GM23338 (cell line): Measurements from ENCODE around the gene RNF17. TPM values are rescaled to one million over a fixed set of nuclear protein-coding genes. Genes with fewer than 3 reads are reported as not detected.

ENCODE experiments used
- ATAC-seq: fragments of 200-7000 bp; cut with Tn5 transposase; 3 replicates; pipeline ENCODE4 v1.9.1; 2020
- DNase-seq: peaks from one replicate; pipeline ENCODE4 v3.0.0-alpha.2; 2015; ENCODE audit warnings: low spot score
- H2AFZ ChIP-seq: fragments of 200-600 bp; sonication (generic); 2 replicates; pipeline ENCODE4 v1.8.0; 2016; ENCODE audit warnings: antibody characterized with exemption, mild to moderate bottlenecking, moderate library complexity
- H3F3A ChIP-seq: fragments of 200-600 bp; sonication (generic); replicated peaks from 2 replicates; pipeline ENCODE4 v1.8.0; 2017; ENCODE audit warnings: antibody characterized with exemption, mixed run types, low read depth
- H3K27ac ChIP-seq: fragments of 200-600 bp; sonication (generic); 2 replicates; pipeline ENCODE4 v1.6.1; 2016; ENCODE audit warnings: low read depth
- H3K27me3 ChIP-seq: fragments of 200-600 bp; sonication (generic); 2 replicates; pipeline ENCODE4 v1.8.0; 2016; ENCODE audit warnings: mild to moderate bottlenecking, mixed run types, moderate library complexity; ENCODE audit not compliant: insufficient read depth
- H3K36me3 ChIP-seq: fragments of 200-600 bp; sonication (generic); 2 replicates; pipeline ENCODE4 v1.8.0; 2016; ENCODE audit warnings: mild to moderate bottlenecking; ENCODE audit not compliant: insufficient read depth
- H3K4me1 ChIP-seq: fragments of 200-600 bp; sonication (generic); 2 replicates; pipeline ENCODE4 v1.8.0; 2016; ENCODE audit warnings: mild to moderate bottlenecking, moderate library complexity; ENCODE audit not compliant: insufficient read depth
- H3K4me2 ChIP-seq: fragments of 200-600 bp; sonication (generic); 2 replicates; pipeline ENCODE4 v1.7.1; 2017; ENCODE audit warnings: mixed run types
- H3K4me3 ChIP-seq: fragments of 200-600 bp; sonication (generic); 2 replicates; pipeline ENCODE4 v1.6.1; 2016; ENCODE audit warnings: mixed run types
- H3K79me2 ChIP-seq: fragments of 200-600 bp; sonication (generic); replicated peaks from 2 replicates; pipeline ENCODE4 v1.8.0; 2017; ENCODE audit warnings: mild to moderate bottlenecking; ENCODE audit not compliant: insufficient read depth
- H3K9me2 ChIP-seq: fragments of 200-600 bp; sonication (generic); 2 replicates; pipeline ENCODE4 v1.8.0; 2017; ENCODE audit not compliant: insufficient read depth
- H4K20me1 ChIP-seq: fragments of 200-600 bp; sonication (generic); replicated peaks from 2 replicates; pipeline ENCODE4 v1.8.0; 2017; ENCODE audit warnings: mild to moderate bottlenecking; ENCODE audit not compliant: insufficient read depth
- H3K27ac Mint-ChIP-seq: 2 replicates; pipeline ENCODE4 v1.8.0; 2020; ENCODE audit warnings: inconsistent platforms, mild to moderate bottlenecking, moderate library complexity, mixed read lengths
- H3K27me3 Mint-ChIP-seq: 3 replicates; pipeline ENCODE4 v1.8.0; 2022; ENCODE audit warnings: low read depth, mild to moderate bottlenecking, moderate library complexity, mixed read lengths, inconsistent platforms; ENCODE audit not compliant: insufficient read depth, poor library complexity
- H3K36me3 Mint-ChIP-seq: 3 replicates; pipeline ENCODE4 v1.8.0; 2021; ENCODE audit warnings: low read depth, mild to moderate bottlenecking, inconsistent platforms, moderate library complexity, mixed read lengths
- H3K4me1 Mint-ChIP-seq: 3 replicates; pipeline ENCODE4 v1.8.0; 2020; ENCODE audit warnings: mild to moderate bottlenecking, inconsistent platforms, mixed read lengths
- H3K4me3 Mint-ChIP-seq: 3 replicates; pipeline ENCODE4 v1.8.0; 2021; ENCODE audit warnings: moderate library complexity, mild to moderate bottlenecking, inconsistent platforms, mixed read lengths
- H3K9me3 Mint-ChIP-seq: 3 replicates; pipeline ENCODE4 v1.8.0; 2020; ENCODE audit warnings: moderate library complexity, mild to moderate bottlenecking, inconsistent platforms, mixed read lengths
- CREB1 ChIP-seq: fragments of 250-450 bp; sonication (Bioruptor Pico); IDR thresholded peaks from 2 replicates; pipeline ENCODE4 v1.5.0; 2020; ENCODE audit warnings: low read depth, mild to moderate bottlenecking, moderate library complexity
- EZH2 ChIP-seq: fragments of 200-600 bp; sonication (generic); IDR thresholded peaks from one replicate; pipeline ENCODE4 v1.8.0; 2017; ENCODE audit warnings: antibody characterized with exemption, mild to moderate bottlenecking, low read depth; ENCODE audit not compliant: unreplicated experiment
- EZH2phosphoT487 ChIP-seq: fragments of 200-600 bp; sonication (generic); IDR thresholded peaks from one replicate; pipeline ENCODE4 v1.8.1; 2018; ENCODE audit warnings: antibody characterized with exemption; ENCODE audit not compliant: unreplicated experiment
- JUNB ChIP-seq: IDR thresholded peaks from one replicate; pipeline ENCODE4 v1.6.1; 2016; ENCODE audit warnings: antibody characterized with exemption; ENCODE audit not compliant: unreplicated experiment
- NANOG ChIP-seq: IDR thresholded peaks from 2 replicates; pipeline ENCODE4 v1.6.1; 2016; ENCODE audit warnings: antibody characterized with exemption, borderline replicate concordance
- POLR2AphosphoS5 ChIP-seq: IDR thresholded peaks from 2 replicates; pipeline ENCODE4 v1.6.1; 2016; ENCODE audit warnings: antibody characterized with exemption, low read depth
- STAT1 ChIP-seq: IDR thresholded peaks from one replicate; pipeline ENCODE4 v1.6.1; 2016; ENCODE audit warnings: antibody characterized with exemption; ENCODE audit not compliant: unreplicated experiment
- ZNF114 ChIP-seq: fragments of 250-450 bp; sonication (Bioruptor Pico); IDR thresholded peaks from 2 replicates; pipeline ENCODE4 v1.5.0; 2020; ENCODE audit warnings: mild to moderate bottlenecking, moderate library complexity
- ZNF331 ChIP-seq: fragments of 250-450 bp; sonication (Bioruptor Pico); IDR thresholded peaks from 2 replicates; pipeline ENCODE4 v1.5.0; 2020; ENCODE audit warnings: low read depth, mild to moderate bottlenecking, moderate library complexity
- ZNF462 ChIP-seq: fragments of 250-450 bp; sonication (Bioruptor Pico); IDR thresholded peaks from 2 replicates; pipeline ENCODE4 v1.5.0; 2020; ENCODE audit warnings: mild to moderate bottlenecking, moderate library complexity
- polyA plus RNA-seq: library from polyadenylated mRNA; unstranded; fragments of >200 nt; fragmentation: Nextera tagmentation; extraction: Ambion mirVana; gene quantifications from 2 replicates; pipeline ENCODE4 v1.2.1, GENCODE V29; 2016
- total RNA-seq: library from RNA; depleted of rRNA; stranded (reverse); fragments of >200 nt; shearing (Covaris generic); gene quantifications from 2 replicates; pipeline ENCODE4 v1.2.3, GENCODE V29; 2014
- TF ChIP-seq, protein P1 (sequence below): IDR thresholded peaks from 2 replicates; pipeline ENCODE4 v1.6.1; 2016; ENCODE audit warnings: antibody characterized with exemption
- TF ChIP-seq, protein P2 (sequence below): IDR thresholded peaks from one replicate; pipeline ENCODE4 v1.6.1; 2018; ENCODE audit warnings: antibody characterized with exemption; ENCODE audit not compliant: unreplicated experiment
- TF ChIP-seq, protein P3 (sequence below), 2 experiments: fragments of 200-600 bp in 1 of 2; sonication (generic) in 1 of 2; conservative IDR thresholded peaks; 2 replicates each; pipeline versions ENCODE4 v1.5.1 to v1.6.1; 2016 to 2017; ENCODE audit warnings: antibody characterized with exemption in 2 of 2, low read depth in 2 of 2, mild to moderate bottlenecking in 2 of 2, moderate library complexity in 1 of 2

Gene RNF17
- total and polyA plus RNA-seq, 2 experiments from 2014 or later, result 0.16 TPM; not detected in 1

GRCh38 chr13:24827799-24828198, 63.8 kb downstream of the RNF17 start:
- no peaks in the 10 kb centered on the region for H3K9me3 Mint-ChIP-seq
- H3K4me1 Mint-ChIP-seq, result no peaks in the 10 kb centered on the region
- no peaks in the 10 kb centered on the region for H4K20me1 ChIP-seq
- ATAC-seq (no peak), DNase-seq (no peak)
- TF ChIP-seq, protein P1, sequence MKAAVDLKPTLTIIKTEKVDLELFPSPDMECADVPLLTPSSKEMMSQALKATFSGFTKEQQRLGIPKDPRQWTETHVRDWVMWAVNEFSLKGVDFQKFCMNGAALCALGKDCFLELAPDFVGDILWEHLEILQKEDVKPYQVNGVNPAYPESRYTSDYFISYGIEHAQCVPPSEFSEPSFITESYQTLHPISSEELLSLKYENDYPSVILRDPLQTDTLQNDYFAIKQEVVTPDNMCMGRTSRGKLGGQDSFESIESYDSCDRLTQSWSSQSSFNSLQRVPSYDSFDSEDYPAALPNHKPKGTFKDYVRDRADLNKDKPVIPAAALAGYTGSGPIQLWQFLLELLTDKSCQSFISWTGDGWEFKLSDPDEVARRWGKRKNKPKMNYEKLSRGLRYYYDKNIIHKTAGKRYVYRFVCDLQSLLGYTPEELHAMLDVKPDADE, result no peak
- no peak for TF ChIP-seq NANOG
- no peak for TF ChIP-seq EZH2
- TF ChIP-seq ZNF331, result no peak
- no peak for TF ChIP-seq POLR2AphosphoS5
- no peak for TF ChIP-seq ZNF114 (CRISPR knock-in tag)
- no peak for TF ChIP-seq STAT1
- TF ChIP-seq, protein P2, sequence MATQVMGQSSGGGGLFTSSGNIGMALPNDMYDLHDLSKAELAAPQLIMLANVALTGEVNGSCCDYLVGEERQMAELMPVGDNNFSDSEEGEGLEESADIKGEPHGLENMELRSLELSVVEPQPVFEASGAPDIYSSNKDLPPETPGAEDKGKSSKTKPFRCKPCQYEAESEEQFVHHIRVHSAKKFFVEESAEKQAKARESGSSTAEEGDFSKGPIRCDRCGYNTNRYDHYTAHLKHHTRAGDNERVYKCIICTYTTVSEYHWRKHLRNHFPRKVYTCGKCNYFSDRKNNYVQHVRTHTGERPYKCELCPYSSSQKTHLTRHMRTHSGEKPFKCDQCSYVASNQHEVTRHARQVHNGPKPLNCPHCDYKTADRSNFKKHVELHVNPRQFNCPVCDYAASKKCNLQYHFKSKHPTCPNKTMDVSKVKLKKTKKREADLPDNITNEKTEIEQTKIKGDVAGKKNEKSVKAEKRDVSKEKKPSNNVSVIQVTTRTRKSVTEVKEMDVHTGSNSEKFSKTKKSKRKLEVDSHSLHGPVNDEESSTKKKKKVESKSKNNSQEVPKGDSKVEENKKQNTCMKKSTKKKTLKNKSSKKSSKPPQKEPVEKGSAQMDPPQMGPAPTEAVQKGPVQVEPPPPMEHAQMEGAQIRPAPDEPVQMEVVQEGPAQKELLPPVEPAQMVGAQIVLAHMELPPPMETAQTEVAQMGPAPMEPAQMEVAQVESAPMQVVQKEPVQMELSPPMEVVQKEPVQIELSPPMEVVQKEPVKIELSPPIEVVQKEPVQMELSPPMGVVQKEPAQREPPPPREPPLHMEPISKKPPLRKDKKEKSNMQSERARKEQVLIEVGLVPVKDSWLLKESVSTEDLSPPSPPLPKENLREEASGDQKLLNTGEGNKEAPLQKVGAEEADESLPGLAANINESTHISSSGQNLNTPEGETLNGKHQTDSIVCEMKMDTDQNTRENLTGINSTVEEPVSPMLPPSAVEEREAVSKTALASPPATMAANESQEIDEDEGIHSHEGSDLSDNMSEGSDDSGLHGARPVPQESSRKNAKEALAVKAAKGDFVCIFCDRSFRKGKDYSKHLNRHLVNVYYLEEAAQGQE, result no peak
- TF ChIP-seq, protein P3, sequence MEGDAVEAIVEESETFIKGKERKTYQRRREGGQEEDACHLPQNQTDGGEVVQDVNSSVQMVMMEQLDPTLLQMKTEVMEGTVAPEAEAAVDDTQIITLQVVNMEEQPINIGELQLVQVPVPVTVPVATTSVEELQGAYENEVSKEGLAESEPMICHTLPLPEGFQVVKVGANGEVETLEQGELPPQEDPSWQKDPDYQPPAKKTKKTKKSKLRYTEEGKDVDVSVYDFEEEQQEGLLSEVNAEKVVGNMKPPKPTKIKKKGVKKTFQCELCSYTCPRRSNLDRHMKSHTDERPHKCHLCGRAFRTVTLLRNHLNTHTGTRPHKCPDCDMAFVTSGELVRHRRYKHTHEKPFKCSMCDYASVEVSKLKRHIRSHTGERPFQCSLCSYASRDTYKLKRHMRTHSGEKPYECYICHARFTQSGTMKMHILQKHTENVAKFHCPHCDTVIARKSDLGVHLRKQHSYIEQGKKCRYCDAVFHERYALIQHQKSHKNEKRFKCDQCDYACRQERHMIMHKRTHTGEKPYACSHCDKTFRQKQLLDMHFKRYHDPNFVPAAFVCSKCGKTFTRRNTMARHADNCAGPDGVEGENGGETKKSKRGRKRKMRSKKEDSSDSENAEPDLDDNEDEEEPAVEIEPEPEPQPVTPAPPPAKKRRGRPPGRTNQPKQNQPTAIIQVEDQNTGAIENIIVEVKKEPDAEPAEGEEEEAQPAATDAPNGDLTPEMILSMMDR (conservative IDR thresholded peaks at IDR 0.05; ENCODE audit: low read depth in 2 of 2), result no peak
- no peak for TF ChIP-seq JUNB
- TF ChIP-seq EZH2phosphoT487, result no peak
- no peak for TF ChIP-seq CREB1
- TF ChIP-seq ZNF462 (CRISPR knock-in tag), result no peak
- H3K27me3 ChIP-seq, result no peaks in the 10 kb centered on the region
- no peaks in the 10 kb centered on the region for H3K36me3 ChIP-seq
- H2AFZ ChIP-seq, result peak overlapping the region; percentile 57; the same call in 1 of the 2 replicates
- H3K4me3 ChIP-seq, result no peak overlapping the region
- H3K4me1 ChIP-seq, result 0 out of 2 replicates have a peak, but pooled peaks cover 4% of the 10 kb centered on the region
- no peaks in the 10 kb centered on the region for H3F3A ChIP-seq
- H3K27ac Mint-ChIP-seq, result no peak overlapping the region
- no peak overlapping the region for H3K4me2 ChIP-seq
- H3K27me3 Mint-ChIP-seq, result no peaks in the 10 kb centered on the region
- no peaks in the 10 kb centered on the region for H3K79me2 ChIP-seq
- no peaks in the 10 kb centered on the region for H3K36me3 Mint-ChIP-seq
- no peak overlapping the region for H3K27ac ChIP-seq
- 0 out of 2 replicates have a peak, but pooled peaks cover 6% of the 10 kb centered on the region for H3K9me2 ChIP-seq
- H3K4me3 Mint-ChIP-seq, result no peak overlapping the region
